GM12891 (cell line): ENCODE measurements around the gene ENTR1.

Experiments
- PAX5 ChIP-seq: IDR thresholded peaks from 2 replicates; pipeline ENCODE4 v1.6.1; 2011; ENCODE audit warnings: low read length, moderate library complexity, mild to moderate bottlenecking; ENCODE audit not compliant: insufficient read depth, severe bottlenecking
- POLR2A ChIP-seq: IDR thresholded peaks from 2 replicates; pipeline ENCODE4 v1.6.1; 2011; ENCODE audit warnings: low read depth, low read length, control low read depth
- POLR2AphosphoS5 ChIP-seq: IDR thresholded peaks from 2 replicates; pipeline ENCODE4 v1.6.1; 2011; ENCODE audit warnings: low read depth, low read length, control low read depth
- POU2F2 ChIP-seq: IDR thresholded peaks from 2 replicates; pipeline ENCODE4 v1.6.1; 2011; ENCODE audit warnings: low read depth, mild to moderate bottlenecking, control low read depth, low read length, moderate library complexity
- SPI1 ChIP-seq: IDR thresholded peaks from 2 replicates; pipeline ENCODE4 v1.6.1; 2011; ENCODE audit warnings: low read depth, low read length, control low read depth
- TAF1 ChIP-seq: IDR thresholded peaks from 2 replicates; pipeline ENCODE4 v1.6.1; 2011; ENCODE audit warnings: low read depth, low read length, control low read depth

GRCh38 chr9:136404801-136405136, 5.6 kb downstream of the ENTR1 start:
- TF ChIP-seq SPI1 (no peak), POLR2A (no peak), POLR2AphosphoS5 (no peak), TAF1 (no peak), PAX5 (no peak), POU2F2 (no peak)
